Smooth muscle cell (in vitro differentiated cells): ENCODE data around the gene MIEN1. TPM values are rescaled to one million over a fixed set of nuclear protein-coding genes. Genes with fewer than 3 reads are reported as not detected.

Experiments used
- DNase-seq: peaks from one replicate; lab custom pipeline; 2025; ENCODE audit not compliant: unreplicated experiment; lab: John Stamatoyannopoulos, UW
- H2AFZ ChIP-seq: fragments of 200-600 bp; sonication (generic); 2 replicates; pipeline ENCODE4 v1.6.0; 2016; ENCODE audit warnings: antibody characterized with exemption, low read depth, mild to moderate bottlenecking
- H3F3A ChIP-seq: fragments of 200-600 bp; sonication (generic); 2 replicates; pipeline ENCODE4 v1.6.0; 2017; ENCODE audit warnings: antibody characterized with exemption, low read depth
- H3K27ac ChIP-seq: fragments of 200-600 bp; sonication (generic); 2 replicates; pipeline ENCODE4 v1.5.1; 2016; ENCODE audit warnings: low read depth, mild to moderate bottlenecking
- H3K27me3 ChIP-seq: fragments of 200-600 bp; sonication (generic); 2 replicates; pipeline ENCODE4 v1.6.1; 2016; ENCODE audit warnings: low read depth, mild to moderate bottlenecking
- H3K36me3 ChIP-seq: fragments of 200-600 bp; sonication (generic); 2 replicates; pipeline ENCODE4 v1.5.1; 2016; ENCODE audit warnings: low read depth
- H3K4me1 ChIP-seq: fragments of 200-600 bp; sonication (generic); 2 replicates; pipeline ENCODE4 v1.5.1; 2016; ENCODE audit warnings: low read depth
- H3K4me2 ChIP-seq: fragments of 200-600 bp; sonication (generic); 2 replicates; pipeline ENCODE4 v1.6.0; 2016; ENCODE audit warnings: mild to moderate bottlenecking
- H3K4me3 ChIP-seq: fragments of 200-600 bp; sonication (generic); 2 replicates; pipeline ENCODE4 v1.5.1; 2016; ENCODE audit warnings: mild to moderate bottlenecking
- H3K79me2 ChIP-seq: fragments of 200-600 bp; sonication (generic); 2 replicates; pipeline ENCODE4 v1.6.0; 2016; ENCODE audit warnings: low read depth, mild to moderate bottlenecking
- H3K9ac ChIP-seq: fragments of 200-600 bp; sonication (generic); 2 replicates; pipeline ENCODE4 v1.6.0; 2016; ENCODE audit warnings: low read depth
- H3K9me3 ChIP-seq: fragments of 200-600 bp; sonication (generic); replicated peaks from 2 replicates; pipeline ENCODE4 v1.5.1; 2016; ENCODE audit warnings: low read depth
- H4K20me1 ChIP-seq: fragments of 200-600 bp; sonication (generic); 2 replicates; pipeline ENCODE4 v1.6.0; 2016; ENCODE audit warnings: low read depth
- WGBS: methylation state at CpG from one replicate; pipeline ENCODE4 v1.1.7; 2016; ENCODE audit warnings: low lambda C conversion rate; 5-methylcytosine and 5-hydroxymethylcytosine counted together
- polyA plus RNA-seq: library from polyadenylated mRNA; unstranded; fragments of >200 nt; fragmentation: Nextera tagmentation; extraction: Ambion mirVana; gene quantifications from 2 replicates; pipeline ENCODE4 v1.2.1, GENCODE V29; 2016
- total RNA-seq: library from RNA; depleted of rRNA; stranded (reverse); fragments of >200 nt; gene quantifications from 2 replicates; pipeline ENCODE4 v1.2.3, GENCODE V29; 2014
- TF ChIP-seq, protein P1 (sequence below): fragments of 200-600 bp; sonication (generic); IDR thresholded peaks from 2 replicates; pipeline ENCODE4 v1.5.1; 2017; ENCODE audit warnings: borderline replicate concordance, mild to moderate bottlenecking, antibody characterized with exemption; ENCODE audit not compliant: insufficient read depth, poor library complexity, severe bottlenecking

MIEN1 gene
- total and polyA plus RNA-seq, 2 experiments from 2014 or later, result 55.8 to 70.7 TPM

DNA sequence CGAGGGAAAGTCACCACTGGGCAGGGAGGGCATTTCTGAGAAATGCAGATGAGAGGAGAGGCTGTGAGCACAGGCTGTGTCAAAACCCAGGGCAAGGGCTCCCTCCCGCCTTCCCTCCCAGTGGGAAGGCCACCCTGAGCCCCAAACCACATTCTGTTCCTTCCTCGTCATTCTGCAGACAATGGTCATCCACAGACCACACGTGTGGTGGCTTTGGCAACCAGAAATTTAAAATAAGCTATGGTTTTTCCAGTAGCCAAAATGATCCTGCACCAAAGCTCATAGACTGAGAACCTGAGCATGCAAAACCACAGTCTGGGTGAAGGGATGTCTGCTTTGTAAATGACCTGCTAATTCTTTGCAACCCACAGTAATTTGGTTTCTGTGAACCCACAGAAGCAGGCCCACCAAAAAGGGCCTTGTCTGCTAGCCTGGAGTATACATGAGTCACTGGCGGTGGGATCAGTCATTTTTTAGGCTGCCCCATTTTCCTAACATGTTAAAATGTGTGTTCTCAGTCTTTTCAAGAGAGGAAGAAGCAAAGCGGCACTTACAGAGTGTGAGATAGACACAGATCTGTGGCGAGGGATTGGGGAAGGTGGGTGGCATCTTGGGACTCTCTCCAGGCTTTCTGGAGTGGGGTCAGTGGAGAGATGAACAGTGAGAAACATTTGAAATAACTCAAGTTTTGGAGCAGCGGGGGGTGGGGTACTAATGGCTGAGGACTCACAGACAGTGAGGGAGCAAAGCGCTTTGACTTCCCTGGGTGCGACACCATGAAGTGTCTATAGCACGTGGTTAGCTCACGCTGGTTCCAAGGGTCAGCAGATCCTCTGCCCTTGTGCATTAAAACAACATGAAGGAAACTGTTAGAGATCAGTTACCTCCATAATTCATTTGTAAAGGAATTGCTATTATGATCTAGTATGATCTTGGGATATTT is 27.9 kb upstream of the MIEN1 start:
- 54% methylated on average over 12 of the region's 12 CpGs for WGBS
- TF ChIP-seq, protein P1, sequence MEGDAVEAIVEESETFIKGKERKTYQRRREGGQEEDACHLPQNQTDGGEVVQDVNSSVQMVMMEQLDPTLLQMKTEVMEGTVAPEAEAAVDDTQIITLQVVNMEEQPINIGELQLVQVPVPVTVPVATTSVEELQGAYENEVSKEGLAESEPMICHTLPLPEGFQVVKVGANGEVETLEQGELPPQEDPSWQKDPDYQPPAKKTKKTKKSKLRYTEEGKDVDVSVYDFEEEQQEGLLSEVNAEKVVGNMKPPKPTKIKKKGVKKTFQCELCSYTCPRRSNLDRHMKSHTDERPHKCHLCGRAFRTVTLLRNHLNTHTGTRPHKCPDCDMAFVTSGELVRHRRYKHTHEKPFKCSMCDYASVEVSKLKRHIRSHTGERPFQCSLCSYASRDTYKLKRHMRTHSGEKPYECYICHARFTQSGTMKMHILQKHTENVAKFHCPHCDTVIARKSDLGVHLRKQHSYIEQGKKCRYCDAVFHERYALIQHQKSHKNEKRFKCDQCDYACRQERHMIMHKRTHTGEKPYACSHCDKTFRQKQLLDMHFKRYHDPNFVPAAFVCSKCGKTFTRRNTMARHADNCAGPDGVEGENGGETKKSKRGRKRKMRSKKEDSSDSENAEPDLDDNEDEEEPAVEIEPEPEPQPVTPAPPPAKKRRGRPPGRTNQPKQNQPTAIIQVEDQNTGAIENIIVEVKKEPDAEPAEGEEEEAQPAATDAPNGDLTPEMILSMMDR, result no peak
- Histone ChIP-seq H3K27ac (peak overlapping the region; percentile 71), H3K27me3 (no peaks in the 10 kb centered on the region), H3K36me3 (no peaks in the 10 kb centered on the region), H4K20me1 (no peaks in the 10 kb centered on the region), H3K4me3 (no peak overlapping the region), H3K4me1 (peaks cover 22% of the 10 kb centered on the region), H2AFZ (no peak overlapping the region), H3F3A (peaks cover 10% of the 10 kb centered on the region), H3K4me2 (peak overlapping the region; percentile 23), H3K9ac (peak overlapping the region; percentile 14), H3K9me3 (no peaks in the 10 kb centered on the region), H3K79me2 (no peaks in the 10 kb centered on the region)
- DNase-seq, result no peak

DNA sequence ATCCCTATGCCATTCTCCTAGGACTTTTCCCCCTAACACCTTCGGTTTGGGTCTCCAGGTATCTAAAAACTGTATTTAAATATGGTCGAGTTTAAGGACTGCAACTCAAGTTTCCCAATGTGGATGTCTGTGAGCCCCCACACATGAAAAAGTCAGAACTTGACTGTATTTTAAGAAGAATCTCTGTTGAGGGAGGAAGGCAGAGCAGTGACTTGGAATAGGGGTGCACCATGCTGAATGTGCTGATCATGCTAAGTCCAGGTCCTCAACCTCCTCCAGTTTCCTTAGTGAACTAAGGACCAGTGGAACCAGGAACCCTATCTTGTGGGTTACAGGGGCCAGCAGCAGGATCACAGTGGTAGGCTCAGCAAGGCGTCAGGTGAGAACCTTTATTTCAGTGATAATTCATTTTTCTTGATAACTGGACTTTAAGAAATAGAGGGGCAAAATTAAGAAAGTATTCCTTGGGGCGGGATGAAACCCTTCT is 26.9 kb upstream of the MIEN1 start:
- H3K36me3 ChIP-seq, result no peaks in the 10 kb centered on the region
- peak overlapping the region; percentile 23 for H3K4me2 ChIP-seq
- no peaks in the 10 kb centered on the region for H3K79me2 ChIP-seq
- peaks cover 15% of the 10 kb centered on the region for H3F3A ChIP-seq
- 92% methylated on average over 4 of the region's 4 CpGs for WGBS
- TF ChIP-seq, protein P1, result no peak
- peak overlapping the region; percentile 14 for H3K9ac ChIP-seq
- peaks cover 13% of the 10 kb centered on the region for H3K4me1 ChIP-seq
- H4K20me1 ChIP-seq, result no peaks in the 10 kb centered on the region
- no peak for DNase-seq
- H3K27me3 ChIP-seq, result no peaks in the 10 kb centered on the region
- H2AFZ ChIP-seq, result no peak overlapping the region
- H3K27ac ChIP-seq, result peak overlapping the region; percentile 71
- H3K9me3 ChIP-seq, result no peaks in the 10 kb centered on the region
- H3K4me3 ChIP-seq, result no peak overlapping the region

DNA sequence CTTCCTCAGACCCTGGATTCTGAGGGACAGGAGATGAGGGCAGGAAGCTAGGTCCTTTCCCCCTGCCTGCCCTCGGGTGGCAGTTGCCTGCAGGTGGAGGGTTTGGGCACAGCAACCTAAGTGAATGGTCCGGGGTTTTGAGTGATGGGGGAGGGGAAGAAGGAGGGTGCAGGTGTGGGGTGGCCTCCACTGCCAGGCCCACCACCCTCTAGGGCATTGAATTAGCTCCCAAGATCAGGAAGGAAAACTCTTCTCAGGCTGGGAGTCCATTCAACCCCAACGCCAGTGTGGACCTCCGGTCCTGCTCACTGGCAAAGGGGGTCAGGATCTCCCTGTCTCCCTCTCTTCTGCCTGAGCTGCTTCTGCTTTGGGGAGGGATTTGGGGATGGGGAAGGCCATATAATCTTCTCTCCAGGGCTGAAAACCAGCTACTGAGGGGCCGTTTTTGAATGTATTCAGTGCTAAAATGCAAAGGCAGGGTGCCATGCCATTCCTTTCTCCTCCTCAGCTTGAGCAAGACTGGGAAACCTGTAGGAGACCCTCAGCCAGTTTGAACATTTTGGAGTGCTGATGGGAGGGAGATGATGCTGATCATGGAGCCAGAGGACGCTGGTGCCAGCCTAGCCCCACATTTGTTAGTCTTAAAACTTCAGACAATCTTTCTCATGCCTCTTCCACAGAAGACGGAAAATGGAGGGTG is 26.2 kb upstream of the MIEN1 start:
- Histone ChIP-seq H4K20me1 (no peaks in the 10 kb centered on the region), H3F3A (peaks cover 15% of the 10 kb centered on the region), H3K4me1 (peaks cover 13% of the 10 kb centered on the region), H2AFZ (no peak overlapping the region), H3K27ac (peak overlapping the region; percentile 94), H3K36me3 (no peaks in the 10 kb centered on the region), H3K79me2 (no peaks in the 10 kb centered on the region), H3K4me3 (no peak overlapping the region), H3K9ac (no peak overlapping the region), H3K4me2 (no peak overlapping the region), H3K27me3 (no peaks in the 10 kb centered on the region), H3K9me3 (no peaks in the 10 kb centered on the region)
- WGBS, result 84% methylated on average over 7 of the region's 7 CpGs
- TF ChIP-seq, protein P1, result no peak
- no peak for DNase-seq
